Neuron (in vitro differentiated cells): ENCODE measurements around the gene USF2.

Experiments
- H2AFZ ChIP-seq: one replicate; pipeline ENCODE4 v1.6.1; 2013; ENCODE audit warnings: low read depth, mild to moderate bottlenecking, inconsistent platforms, low read length, moderate library complexity
- H3K27me3 ChIP-seq: one replicate; pipeline ENCODE4 v1.6.1; 2013; ENCODE audit warnings: low read length; ENCODE audit not compliant: insufficient read depth
- H3K36me3 ChIP-seq: one replicate; pipeline ENCODE4 v1.6.1; 2013; ENCODE audit warnings: low read length; ENCODE audit not compliant: insufficient read depth
- H3K4me1 ChIP-seq: one replicate; pipeline ENCODE4 v1.6.1; 2013; ENCODE audit warnings: low read length; ENCODE audit not compliant: insufficient read depth
- H3K4me3 ChIP-seq: 2 replicates; pipeline ENCODE4 v1.5.1; 2013; ENCODE audit warnings: mild to moderate bottlenecking, low read length, moderate library complexity
- H3K9me3 ChIP-seq: one replicate; pipeline ENCODE4 v1.6.1; 2013; ENCODE audit warnings: low read length

Gene USF2

DNA sequence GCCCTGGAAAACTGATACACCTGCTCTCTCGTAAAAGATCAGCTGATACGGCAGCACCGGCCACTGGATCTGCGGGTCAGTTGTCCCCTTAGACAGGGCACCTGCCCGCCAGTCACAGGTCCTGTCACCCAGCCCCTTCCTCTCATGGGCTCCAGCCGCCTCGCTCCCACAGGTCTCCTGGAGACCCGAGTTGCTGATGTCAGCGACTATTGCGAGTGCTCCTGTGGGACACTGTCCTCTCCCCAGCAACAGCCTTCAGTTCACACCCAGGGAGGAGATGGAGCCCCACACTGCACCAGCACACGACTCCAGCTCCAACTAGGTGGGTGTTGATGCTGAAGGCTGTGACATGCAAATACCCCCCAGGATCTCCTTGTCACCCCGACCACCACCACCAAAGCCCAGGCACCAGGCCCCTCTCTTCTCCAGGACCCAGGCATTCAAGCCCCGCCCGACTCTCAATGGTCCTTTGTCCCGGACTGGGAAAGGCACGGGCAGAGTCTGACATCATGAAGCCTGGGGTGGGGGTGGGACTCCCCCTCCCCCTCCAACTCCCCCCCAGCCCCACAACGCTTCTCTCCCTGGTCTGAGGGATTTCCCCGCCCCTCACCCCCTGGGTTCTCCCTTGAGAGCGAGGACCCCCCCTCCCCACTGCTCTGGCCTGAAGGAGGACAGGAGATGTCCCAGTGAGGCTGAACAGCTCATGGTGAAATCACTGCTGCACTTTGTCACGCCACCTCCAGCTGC is 21.8 kb downstream of the USF2 start:
- no peaks in the 10 kb centered on the region for H3K36me3 ChIP-seq
- peaks cover 11% of the 10 kb centered on the region for H3K27me3 ChIP-seq
- no peaks in the 10 kb centered on the region for H3K9me3 ChIP-seq
- H3K4me1 ChIP-seq: no peaks in the 10 kb centered on the region
- H2AFZ ChIP-seq: no peak overlapping the region
- H3K4me3 ChIP-seq: no peak overlapping the region

DNA sequence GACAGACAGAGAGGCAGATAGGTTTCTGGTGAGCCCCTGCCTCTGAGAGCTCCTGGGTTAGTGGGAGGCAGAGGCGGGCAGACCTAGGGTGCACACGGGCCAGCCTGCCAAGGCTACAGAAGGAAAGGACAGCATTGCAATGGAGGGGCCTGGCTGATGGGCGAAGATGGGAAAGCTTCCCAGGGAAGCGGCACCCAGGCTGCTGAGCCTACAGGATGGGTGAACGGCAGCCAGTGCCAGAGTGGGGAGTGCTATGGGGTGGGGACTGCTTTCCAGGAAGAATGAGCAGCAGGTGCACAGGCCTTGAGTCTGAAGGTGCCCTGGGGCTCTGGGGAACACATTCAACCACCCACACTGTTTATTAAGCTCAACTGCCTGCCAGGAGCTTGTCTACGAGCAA is 22.5 kb downstream of the USF2 start:
- no peaks in the 10 kb centered on the region for H3K9me3 ChIP-seq
- H3K4me3 ChIP-seq: no peak overlapping the region
- peaks cover 14% of the 10 kb centered on the region for H3K27me3 ChIP-seq
- no peaks in the 10 kb centered on the region for H3K36me3 ChIP-seq
- no peak overlapping the region for H2AFZ ChIP-seq
- H3K4me1 ChIP-seq: no peaks in the 10 kb centered on the region

DNA sequence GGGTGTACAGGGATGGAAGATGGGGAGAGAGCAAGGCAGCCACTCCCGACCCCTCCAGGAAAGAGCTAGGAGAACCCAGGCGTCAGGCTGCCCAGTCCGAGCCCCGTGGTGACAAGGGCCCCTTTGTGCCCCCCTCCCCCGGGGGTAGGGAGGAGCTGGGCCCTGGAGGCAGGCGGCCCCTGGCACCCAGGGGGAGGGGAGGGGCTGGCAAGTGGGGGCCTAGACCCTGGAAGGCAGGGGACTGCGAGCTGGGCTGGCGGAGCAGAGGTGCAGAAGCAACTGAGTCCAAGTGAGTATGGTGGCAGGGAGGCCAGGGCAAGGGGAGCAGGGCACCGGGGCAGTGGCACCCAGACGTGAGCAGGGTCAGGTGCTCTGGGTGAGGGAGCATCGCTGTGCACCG is 23.2 kb downstream of the USF2 start, which contains the start of gene MAG:
Gene MAG (plus strand): TSS at position 246 of the 400 bp plus-strand sequence. CDS start 3,248 bp downstream, outside the sequence.
- Histone ChIP-seq H3K4me1 (no peaks in the 10 kb centered on the region), H3K36me3 (no peaks in the 10 kb centered on the region), H3K27me3 (peaks cover 14% of the 10 kb centered on the region), H2AFZ (no peak within 1 kb of the TSS), H3K4me3 (no peak within 1 kb of the TSS), H3K9me3 (no peaks in the 10 kb centered on the region)

DNA sequence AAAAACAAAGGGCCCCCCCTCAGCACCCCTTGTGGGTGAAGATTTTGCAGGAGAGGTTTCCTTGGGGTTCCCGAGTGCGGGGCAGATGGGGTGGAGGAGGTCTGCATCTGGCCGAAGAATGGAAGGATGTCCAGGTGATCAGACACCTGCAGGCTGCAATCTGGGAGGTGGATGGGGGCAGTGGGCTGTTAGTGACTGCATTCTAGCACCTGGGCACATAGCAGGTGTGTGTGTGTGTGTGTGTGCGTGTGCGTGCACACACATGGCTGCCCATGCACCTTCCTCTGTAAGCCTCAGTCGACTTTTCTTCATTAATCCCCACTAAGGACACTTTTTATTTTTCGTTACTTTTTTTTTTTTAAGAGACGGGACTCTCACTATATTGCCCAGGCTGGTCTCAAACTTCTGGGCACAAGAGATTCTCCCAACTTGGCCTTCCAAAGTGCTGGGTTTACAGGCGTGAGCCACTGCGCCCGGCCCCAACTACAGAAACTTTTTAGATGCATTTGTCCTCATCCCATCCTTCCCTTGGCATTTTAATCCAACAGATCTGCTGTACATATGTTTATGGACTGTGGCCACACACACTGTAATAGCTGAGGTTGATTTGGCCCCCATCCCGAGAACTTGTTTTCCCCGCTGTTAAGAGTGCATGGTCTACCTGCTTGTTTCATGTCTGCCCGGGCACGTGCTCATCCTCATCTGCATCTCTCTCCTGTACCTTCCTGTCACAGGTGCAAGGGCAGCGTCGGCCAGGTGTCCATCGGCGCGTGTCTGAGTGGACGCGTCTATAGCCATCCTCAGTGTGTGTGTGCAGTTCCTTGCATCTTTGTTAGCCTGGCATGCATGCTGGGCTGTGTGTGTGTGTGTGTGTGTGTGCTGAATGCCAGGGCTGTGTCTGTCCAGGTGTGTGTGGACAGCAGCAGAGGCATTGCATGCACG is 23.9 kb downstream of the USF2 start:
- no peaks in the 10 kb centered on the region for H3K9me3 ChIP-seq
- H3K36me3 ChIP-seq: no peaks in the 10 kb centered on the region

DNA sequence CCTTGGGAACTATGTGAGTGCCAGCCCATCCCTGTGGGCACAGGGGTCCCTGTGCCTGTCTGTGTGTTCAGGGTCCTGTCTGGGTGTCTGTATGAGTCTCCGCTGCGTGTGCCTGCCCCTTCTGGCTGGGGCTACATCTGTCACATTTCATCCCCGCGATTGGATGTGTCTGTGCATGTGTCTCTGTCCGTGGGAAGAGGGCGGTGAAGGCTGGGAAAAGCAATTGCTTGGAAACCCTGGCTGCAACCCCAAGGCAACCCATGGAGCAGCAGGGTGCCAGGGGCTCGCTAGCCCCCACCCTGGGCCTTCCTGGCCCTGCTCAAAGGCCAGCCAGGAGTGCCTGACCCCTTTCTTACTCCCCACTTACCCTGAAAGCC is 24.6 kb downstream of the USF2 start:
- Histone ChIP-seq H3K4me3 (no peak overlapping the region), H2AFZ (no peak overlapping the region), H3K36me3 (no peaks in the 10 kb centered on the region), H3K27me3 (peaks cover 14% of the 10 kb centered on the region), H3K9me3 (no peaks in the 10 kb centered on the region), H3K4me1 (no peaks in the 10 kb centered on the region)

More for the DNA sequence above, 23.9 kb downstream of the USF2 start:
- Histone ChIP-seq H3K4me1 (no peaks in the 10 kb centered on the region), H3K4me3 (no peak overlapping the region), H2AFZ (no peak overlapping the region), H3K27me3 (peaks cover 14% of the 10 kb centered on the region)

DNA sequence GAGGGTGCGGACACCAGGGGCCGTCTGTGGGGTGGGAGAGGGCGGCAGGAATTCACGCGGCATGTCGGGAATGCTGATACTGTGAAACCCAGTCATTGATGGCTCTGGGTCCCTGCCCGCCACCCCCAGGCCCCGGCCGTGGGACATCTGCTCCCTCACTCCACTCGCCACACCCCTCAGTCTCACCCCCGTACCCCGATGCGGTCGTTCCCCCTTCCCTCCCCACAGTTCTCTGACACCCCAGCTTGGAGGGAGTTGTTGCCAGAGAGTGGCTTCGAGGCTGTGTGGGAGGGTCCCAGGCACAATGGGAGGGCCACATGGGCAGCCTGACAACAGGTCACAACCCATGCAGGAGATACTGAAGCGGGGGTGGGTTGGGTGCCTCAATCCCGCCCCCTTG is 25.0 kb downstream of the USF2 start:
- H3K27me3 ChIP-seq: peaks cover 14% of the 10 kb centered on the region
- no peaks in the 10 kb centered on the region for H3K9me3 ChIP-seq
- H3K36me3 ChIP-seq: no peaks in the 10 kb centered on the region
- H2AFZ ChIP-seq: no peak overlapping the region
- no peak overlapping the region for H3K4me3 ChIP-seq
- H3K4me1 ChIP-seq: no peaks in the 10 kb centered on the region

GRCh38 chr19:35294328-35294727 is 25.6 kb downstream of the USF2 start:
- H3K4me3 ChIP-seq: no peak overlapping the region
- no peaks in the 10 kb centered on the region for H3K36me3 ChIP-seq
- no peaks in the 10 kb centered on the region for H3K9me3 ChIP-seq
- no peak overlapping the region for H2AFZ ChIP-seq
- no peaks in the 10 kb centered on the region for H3K4me1 ChIP-seq
- H3K27me3 ChIP-seq: peaks cover 14% of the 10 kb centered on the region

DNA sequence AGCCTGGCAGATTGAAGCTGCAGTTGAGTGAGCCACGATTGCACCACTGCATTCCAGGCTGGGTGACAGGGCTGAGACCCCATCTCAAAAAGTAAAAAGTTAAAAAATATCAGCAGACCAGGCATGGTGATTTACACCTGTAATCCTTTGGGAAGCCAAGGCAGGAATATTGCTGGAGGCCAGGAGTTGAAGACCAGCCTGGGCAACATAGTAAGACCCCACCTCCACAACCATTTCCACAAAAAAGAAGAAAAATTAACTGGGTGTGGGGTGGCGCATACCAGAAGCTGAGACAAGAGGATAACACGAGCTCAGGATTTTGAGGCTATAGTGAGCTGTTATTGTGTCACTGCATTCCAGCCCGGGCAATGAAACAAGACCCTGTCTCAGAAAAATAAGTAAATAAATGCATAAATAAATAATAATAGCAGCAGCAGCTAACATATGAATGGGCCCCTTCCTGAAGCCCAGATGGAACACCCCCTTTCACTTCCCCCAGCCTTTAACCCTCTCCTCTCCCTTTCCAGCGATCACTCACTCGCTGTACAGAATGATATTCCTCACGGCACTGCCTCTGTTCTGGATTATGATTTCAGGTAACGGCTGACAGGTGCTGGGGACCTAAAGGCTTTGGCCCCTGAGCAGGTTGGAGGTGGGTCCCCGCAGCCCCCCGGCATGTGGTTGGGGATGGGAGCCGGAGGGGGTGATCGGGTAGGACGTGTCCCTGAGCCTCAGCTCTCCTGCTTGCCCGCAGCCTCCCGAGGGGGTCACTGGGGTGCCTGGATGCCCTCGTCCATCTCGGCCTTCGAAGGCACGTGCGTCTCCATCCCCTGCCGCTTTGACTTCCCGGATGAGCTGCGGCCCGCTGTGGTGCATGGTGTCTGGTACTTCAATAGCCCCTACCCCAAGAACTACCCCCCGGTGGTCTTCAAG is 26.4 kb downstream of the USF2 start:
- no peaks in the 10 kb centered on the region for H3K36me3 ChIP-seq
- H3K4me3 ChIP-seq: no peak overlapping the region
- no peak overlapping the region for H2AFZ ChIP-seq
- H3K4me1 ChIP-seq: no peaks in the 10 kb centered on the region
- no peaks in the 10 kb centered on the region for H3K9me3 ChIP-seq
- H3K27me3 ChIP-seq: peaks cover 14% of the 10 kb centered on the region

DNA sequence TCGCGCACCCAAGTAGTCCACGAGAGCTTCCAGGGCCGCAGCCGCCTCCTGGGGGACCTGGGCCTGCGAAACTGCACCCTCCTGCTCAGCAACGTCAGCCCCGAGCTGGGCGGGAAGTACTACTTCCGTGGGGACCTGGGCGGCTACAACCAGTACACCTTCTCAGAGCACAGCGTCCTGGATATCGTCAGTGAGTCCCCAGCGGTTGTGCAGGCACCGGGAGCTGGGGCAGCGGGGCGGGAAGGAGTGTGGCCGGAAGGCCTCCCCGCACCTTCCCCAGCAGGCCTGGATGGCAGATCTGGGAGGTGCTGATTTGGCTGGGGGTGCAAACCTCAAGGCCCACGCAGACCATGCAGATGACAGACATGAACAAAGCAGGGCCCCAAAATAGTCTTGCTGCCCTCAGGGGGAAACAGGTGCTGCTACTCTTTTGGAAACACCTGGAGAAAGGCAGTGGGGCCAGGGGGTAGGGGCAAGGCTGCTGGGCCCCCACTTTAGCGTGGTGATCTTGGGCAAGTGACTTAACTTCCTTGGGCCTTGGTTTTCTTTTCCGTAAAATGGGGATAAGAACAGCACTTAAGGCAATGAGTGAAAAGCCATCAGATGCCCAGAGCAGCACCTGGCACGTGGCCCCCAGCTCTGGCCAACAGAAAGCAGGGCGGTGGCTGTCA is 27.2 kb downstream of the USF2 start:
- Histone ChIP-seq H3K9me3 (no peaks in the 10 kb centered on the region), H3K27me3 (peaks cover 14% of the 10 kb centered on the region), H3K4me1 (no peaks in the 10 kb centered on the region), H3K4me3 (no peak overlapping the region), H3K36me3 (no peaks in the 10 kb centered on the region), H2AFZ (no peak overlapping the region)

- Histone ChIP-seq H3K4me3 (no peak overlapping the region), H3K36me3 (no peaks in the 10 kb centered on the region), H3K4me1 (no peaks in the 10 kb centered on the region), H2AFZ (no peak overlapping the region), H3K27me3 (peaks cover 14% of the 10 kb centered on the region), H3K9me3 (no peaks in the 10 kb centered on the region)
Measured at GRCh38 chr19:35296644-35297514, 28.1 kb downstream of the USF2 start.

GRCh38 chr19:35297515-35297848 is 28.7 kb downstream of the USF2 start:
- peaks cover 14% of the 10 kb centered on the region for H3K27me3 ChIP-seq
- no peak overlapping the region for H3K4me3 ChIP-seq
- no peaks in the 10 kb centered on the region for H3K36me3 ChIP-seq
- no peaks in the 10 kb centered on the region for H3K4me1 ChIP-seq
- no peak overlapping the region for H2AFZ ChIP-seq
- no peaks in the 10 kb centered on the region for H3K9me3 ChIP-seq

GRCh38 chr19:35297922-35298321 is 29.2 kb downstream of the USF2 start:
- H3K4me3 ChIP-seq: no peak overlapping the region
- H3K9me3 ChIP-seq: no peaks in the 10 kb centered on the region
- H3K27me3 ChIP-seq: peaks cover 13% of the 10 kb centered on the region
- H3K4me1 ChIP-seq: no peaks in the 10 kb centered on the region
- no peak overlapping the region for H2AFZ ChIP-seq
- H3K36me3 ChIP-seq: no peaks in the 10 kb centered on the region
